CD14-positive monocyte (primary cell): Measurements from ENCODE around the gene DPH6. TPM values are rescaled to one million over a fixed set of nuclear protein-coding genes. Genes with fewer than 3 reads are reported as not detected.

Experiments
- DNase-seq, 3 donors: peaks; one replicate each; pipeline ENCODE4 v3.0.0-alpha.2; 2011 to 2022
- H2AFZ ChIP-seq: 2 replicates; pipeline ENCODE4 v1.6.0; 2012; ENCODE audit warnings: mild to moderate bottlenecking, low read depth, low read length, inconsistent platforms; ENCODE audit not compliant: insufficient read depth, poor library complexity, severe bottlenecking
- H3K27ac ChIP-seq, 2 donors: 1 replicate in 1 of 2; 2 replicates in 1 of 2; pipeline ENCODE4 v1.5.1; 2012 to 2013; ENCODE audit warnings: low read length in 2 of 2, control low read depth in 1 of 2, inconsistent platforms in 1 of 2, low read depth in 1 of 2, mild to moderate bottlenecking in 1 of 2
- H3K27me3 ChIP-seq, 2 donors: one replicate each; pipeline versions ENCODE4 v1.6.0 to v1.6.1; 2011 to 2013; ENCODE audit warnings: low read length in 2 of 2; ENCODE audit not compliant: control insufficient read depth in 2 of 2, insufficient read depth in 2 of 2
- H3K36me3 ChIP-seq, 2 donors: replicated peaks in 1 of 2; 1 replicate in 1 of 2; 2 replicates in 1 of 2; pipeline versions ENCODE4 v1.5.1 to v1.6.1; 2012 to 2013; ENCODE audit warnings: low read length in 2 of 2, control low read depth in 1 of 2, inconsistent platforms in 1 of 2, mild to moderate bottlenecking in 1 of 2; ENCODE audit not compliant: insufficient read depth in 2 of 2, control insufficient read depth in 1 of 2
- H3K4me1 ChIP-seq, 2 donors: 1 replicate in 1 of 2; 2 replicates in 1 of 2; pipeline versions ENCODE4 v1.5.1 to v1.6.1; 2012 to 2013; ENCODE audit warnings: low read length in 2 of 2, control low read depth in 1 of 2, inconsistent platforms in 1 of 2, mild to moderate bottlenecking in 1 of 2, moderate library complexity in 1 of 2; ENCODE audit not compliant: insufficient read depth in 2 of 2, control insufficient read depth in 1 of 2
- H3K4me2 ChIP-seq: replicated peaks from 2 replicates; pipeline ENCODE3; 2012; ENCODE audit warnings: low read length, moderate library complexity, mild to moderate bottlenecking; ENCODE audit not compliant: poor library complexity, severe bottlenecking; ENCODE audit errors: extremely low read depth
- H3K4me3 ChIP-seq, 3 experiments: fragments of 200-600 bp in 1 of 3; sonication (generic) in 1 of 3; replicated peaks in 1 of 3; 1 replicate in 2 of 3; 2 replicates in 1 of 3; pipeline ENCODE4 v1.5.1; 2011 to 2013; ENCODE audit warnings: low read length in 3 of 3, mild to moderate bottlenecking in 3 of 3, control low read depth in 2 of 3, low read depth in 2 of 3, inconsistent platforms in 1 of 3, moderate library complexity in 1 of 3
- H3K79me2 ChIP-seq: 2 replicates; pipeline ENCODE4 v1.6.0; 2012; ENCODE audit warnings: mild to moderate bottlenecking, control low read depth, inconsistent platforms, low read length, moderate library complexity; ENCODE audit not compliant: insufficient read depth
- H3K9ac ChIP-seq: 2 replicates; pipeline ENCODE4 v1.6.0; 2017; ENCODE audit warnings: low read length, mild to moderate bottlenecking; ENCODE audit not compliant: insufficient read depth, poor library complexity, severe bottlenecking
- H3K9me3 ChIP-seq, 2 donors: replicated peaks in 1 of 2; 1 replicate in 1 of 2; 2 replicates in 1 of 2; pipeline versions ENCODE4 v1.5.1 to v1.6.1; 2012 to 2013; ENCODE audit warnings: low read length in 2 of 2, control low read depth in 1 of 2; ENCODE audit not compliant: control insufficient read depth in 1 of 2, insufficient read depth in 1 of 2
- H4K20me1 ChIP-seq: 2 replicates; pipeline ENCODE4 v1.6.0; 2012; ENCODE audit warnings: mild to moderate bottlenecking, low read length, control low read depth, moderate library complexity; ENCODE audit not compliant: insufficient read depth
- H3K27ac Mint-ChIP-seq, 7 donors: one replicate each; pipeline ENCODE4 v1.8.0; 2020; ENCODE audit warnings: mild to moderate bottlenecking in 7 of 7, mixed read lengths in 7 of 7, moderate library complexity in 6 of 7, inconsistent platforms in 2 of 7
- H3K27me3 Mint-ChIP-seq, 3 donors: one replicate each; pipeline ENCODE4 v1.8.0; 2021 to 2022; ENCODE audit warnings: low read depth in 3 of 3, mild to moderate bottlenecking in 3 of 3, mixed read lengths in 3 of 3, moderate library complexity in 3 of 3, inconsistent platforms in 1 of 3
- H3K36me3 Mint-ChIP-seq, 2 donors: one replicate each; pipeline ENCODE4 v1.8.0; 2020; ENCODE audit warnings: mixed read lengths in 2 of 2, inconsistent platforms in 1 of 2, mild to moderate bottlenecking in 1 of 2
- H3K4me1 Mint-ChIP-seq: one replicate; pipeline ENCODE4 v1.8.0; 2020; ENCODE audit warnings: mild to moderate bottlenecking, mixed read lengths
- H3K4me3 Mint-ChIP-seq, 2 donors: one replicate each; pipeline ENCODE4 v1.8.0; 2020; ENCODE audit warnings: mild to moderate bottlenecking in 2 of 2, mixed read lengths in 2 of 2, moderate library complexity in 1 of 2
- H3K9me3 Mint-ChIP-seq, 7 donors: one replicate each; pipeline ENCODE4 v1.8.0; 2020 to 2022; ENCODE audit warnings: mixed read lengths in 7 of 7, mild to moderate bottlenecking in 6 of 7, moderate library complexity in 6 of 7, inconsistent platforms in 2 of 7
- WGBS: methylation state at CpG from one replicate; pipeline ENCODE4 v1.1.5; 2013; ENCODE audit warnings: missing lambda C conversion rate; ENCODE audit not compliant: insufficient coverage; 5-methylcytosine and 5-hydroxymethylcytosine counted together
- intact Hi-C, 2 donors: fragments of 100-400 bp; cut with micrococcal nuclease; formaldehyde crosslinking; loops; one replicate each; pipeline versions ENCODE4 v1.15.0 to v1.15.1; 2023
- polyA plus RNA-seq, 3 donors: library from polyadenylated mRNA; depleted of rRNA in 1 of 3; unstranded in 2 of 3; stranded (reverse) in 1 of 3; fragments of 300-500 nt in 2 of 3; fragments of >200 nt in 1 of 3; fragmentation: Illumina TruSeq in 2 of 3; gene quantifications; 1 replicate in 2 of 3; 2 replicates in 1 of 3; pipeline ENCODE4 v1.2.3, GENCODE V29; 2012 to 2021
- TF ChIP-seq, protein P1 (sequence below): fragments of 200-600 bp; IDR thresholded peaks from one replicate; pipeline ENCODE4 v1.8.0; 2022; ENCODE audit warnings: antibody characterized with exemption, mild to moderate bottlenecking

The DPH6 gene
- polyA plus RNA-seq, 3 donors = 7.6 to 18.2 (median 13.6) TPM

GRCh38 chr15:35330916-35331315, 215.0 kb downstream of the DPH6 start:
- no peaks in the 10 kb centered on the region for H3K4me1 Mint-ChIP-seq
- H3K4me3 Mint-ChIP-seq = no peak overlapping the region
- H3K36me3 ChIP-seq = no peaks in the 10 kb centered on the region
- no peaks in the 10 kb centered on the region for H3K9me3 ChIP-seq
- H2AFZ ChIP-seq = no peak overlapping the region
- DNase-seq = no peak
- no peaks in the 10 kb centered on the region for H3K36me3 Mint-ChIP-seq
- no CpG with 5 or more reads among the region's 3 CpGs for WGBS
- no peak overlapping the region for H3K27ac Mint-ChIP-seq
- TF ChIP-seq, protein P1, sequence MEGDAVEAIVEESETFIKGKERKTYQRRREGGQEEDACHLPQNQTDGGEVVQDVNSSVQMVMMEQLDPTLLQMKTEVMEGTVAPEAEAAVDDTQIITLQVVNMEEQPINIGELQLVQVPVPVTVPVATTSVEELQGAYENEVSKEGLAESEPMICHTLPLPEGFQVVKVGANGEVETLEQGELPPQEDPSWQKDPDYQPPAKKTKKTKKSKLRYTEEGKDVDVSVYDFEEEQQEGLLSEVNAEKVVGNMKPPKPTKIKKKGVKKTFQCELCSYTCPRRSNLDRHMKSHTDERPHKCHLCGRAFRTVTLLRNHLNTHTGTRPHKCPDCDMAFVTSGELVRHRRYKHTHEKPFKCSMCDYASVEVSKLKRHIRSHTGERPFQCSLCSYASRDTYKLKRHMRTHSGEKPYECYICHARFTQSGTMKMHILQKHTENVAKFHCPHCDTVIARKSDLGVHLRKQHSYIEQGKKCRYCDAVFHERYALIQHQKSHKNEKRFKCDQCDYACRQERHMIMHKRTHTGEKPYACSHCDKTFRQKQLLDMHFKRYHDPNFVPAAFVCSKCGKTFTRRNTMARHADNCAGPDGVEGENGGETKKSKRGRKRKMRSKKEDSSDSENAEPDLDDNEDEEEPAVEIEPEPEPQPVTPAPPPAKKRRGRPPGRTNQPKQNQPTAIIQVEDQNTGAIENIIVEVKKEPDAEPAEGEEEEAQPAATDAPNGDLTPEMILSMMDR = no peak
- H3K4me1 ChIP-seq = no peaks in the 10 kb centered on the region
- no peak overlapping the region for H3K9ac ChIP-seq
- no peak overlapping the region for H3K4me3 ChIP-seq
- intact Hi-C loops = no loop called here
- no peaks in the 10 kb centered on the region for H3K27me3 ChIP-seq
- no peak overlapping the region for H3K4me2 ChIP-seq
- H3K27me3 Mint-ChIP-seq = no peaks in the 10 kb centered on the region
- H3K27ac ChIP-seq = no peak overlapping the region
- H3K9me3 Mint-ChIP-seq = peaks cover 0 to 8% (median 3%) of the 10 kb centered on the region in 7 donors
- no peaks in the 10 kb centered on the region for H3K79me2 ChIP-seq
- H4K20me1 ChIP-seq = no peaks in the 10 kb centered on the region

DNA sequence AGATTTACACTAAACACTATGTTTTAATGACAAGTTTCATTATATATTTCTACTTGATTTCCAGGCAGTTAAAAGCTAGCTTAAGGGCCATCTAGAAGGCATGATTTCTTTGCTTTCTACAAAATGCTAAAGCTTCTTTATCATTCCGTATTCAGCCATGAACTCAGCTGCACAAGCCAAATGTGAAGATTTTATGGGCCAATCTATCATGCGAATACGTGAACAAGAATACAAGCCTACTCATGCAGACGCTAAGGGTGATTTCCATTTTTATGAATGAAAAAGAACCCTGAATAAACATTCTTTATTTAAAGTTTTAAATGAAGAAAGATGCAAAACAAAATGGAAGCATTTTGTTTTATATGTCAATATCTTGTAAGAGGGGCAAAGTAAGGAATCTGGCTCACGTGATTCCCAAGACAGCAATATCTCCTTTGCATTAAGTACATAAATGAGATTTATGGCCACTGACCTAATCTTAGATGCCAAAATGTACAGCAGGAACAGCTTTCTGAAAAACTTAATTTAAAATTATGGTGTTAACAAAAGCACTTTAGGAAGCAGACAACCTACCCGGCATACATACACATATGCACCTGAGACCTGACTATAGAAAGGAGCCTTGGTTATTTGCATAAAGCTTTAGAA, 215.8 kb downstream of the DPH6 start:
- Histone ChIP-seq H4K20me1 (no peaks in the 10 kb centered on the region), H3K4me1 (no peaks in the 10 kb centered on the region), H3K27ac (no peak overlapping the region), H3K9ac (no peak overlapping the region), H2AFZ (no peak overlapping the region), H3K79me2 (no peaks in the 10 kb centered on the region), H3K4me3 (no peak overlapping the region), H3K36me3 (no peaks in the 10 kb centered on the region), H3K27me3 (no peaks in the 10 kb centered on the region), H3K9me3 (no peaks in the 10 kb centered on the region), H3K4me2 (no peak overlapping the region)
- TF ChIP-seq, protein P1 = no peak
- DNase-seq = no peak
- Mint-ChIP-seq H3K4me3 (no peak overlapping the region), H3K36me3 (no peaks in the 10 kb centered on the region), H3K9me3 (peaks cover 0 to 6% (median 2%) of the 10 kb centered on the region in 7 donors), H3K27me3 (no peaks in the 10 kb centered on the region), H3K4me1 (no peaks in the 10 kb centered on the region), H3K27ac (no peak overlapping the region)
- 100% methylated on average over 1 of the region's 6 CpGs for WGBS
- intact Hi-C loops = no loop called here
